HG02840 (cell line): ENCODE data around the gene COL23A1.

Experiments
- ATAC-seq: cut with Tn5 transposase; IDR thresholded peaks from one replicate; pipeline ENCODE4 v1.9.1; 2021; ENCODE audit warnings: mild to moderate bottlenecking, moderate library complexity, moderate number of reproducible peaks; ENCODE audit not compliant: unreplicated experiment, low FRiP score

COL23A1 gene

GRCh38 chr5:178352035-178352349, 238.2 kb downstream of the COL23A1 start:
- no peak for ATAC-seq

GRCh38 chr5:178351221-178352034, 238.8 kb downstream of the COL23A1 start:
- no peak for ATAC-seq

- no peak for ATAC-seq
Measured at GRCh38 chr5:178350361-178351220, 239.6 kb downstream of the COL23A1 start.

- ATAC-seq = no peak
Measured at GRCh38 chr5:178349625-178350353, 240.4 kb downstream of the COL23A1 start.

GRCh38 chr5:178349075-178349511, 241.1 kb downstream of the COL23A1 start:
- ATAC-seq = no peak

GRCh38 chr5:178348356-178349074, 241.7 kb downstream of the COL23A1 start:
- ATAC-seq = no peak

- no peak for ATAC-seq
Measured at GRCh38 chr5:178347956-178348355, 242.2 kb downstream of the COL23A1 start.

- ATAC-seq = no peak
Measured at GRCh38 chr5:178346607-178347334, 243.4 kb downstream of the COL23A1 start.

GRCh38 chr5:178343306-178343705, 246.9 kb downstream of the COL23A1 start:
- no peak for ATAC-seq

GRCh38 chr5:178341851-178342140, 248.4 kb downstream of the COL23A1 start:
- no peak for ATAC-seq

- ATAC-seq = no peak
Measured at GRCh38 chr5:178341091-178341850, 248.9 kb downstream of the COL23A1 start.

GRCh38 chr5:178340637-178341036, 249.6 kb downstream of the COL23A1 start:
- no peak for ATAC-seq

- ATAC-seq = no peak
Measured at GRCh38 chr5:178340187-178340586, 250.0 kb downstream of the COL23A1 start.

- no peak for ATAC-seq
Measured at GRCh38 chr5:178339272-178339671, 250.9 kb downstream of the COL23A1 start.

- ATAC-seq = no peak
Measured at GRCh38 chr5:178338750-178339144, 251.4 kb downstream of the COL23A1 start.

- ATAC-seq = no peak
Measured at GRCh38 chr5:178338126-178338749, 252.0 kb downstream of the COL23A1 start.

- no peak for ATAC-seq
Measured at GRCh38 chr5:178337334-178337741, 252.9 kb downstream of the COL23A1 start.

GRCh38 chr5:178336889-178337288, 253.3 kb downstream of the COL23A1 start:
- ATAC-seq = no peak
